ENCODE data around the gene IGFLR1.

The IGFLR1 gene

GRCh38 chr19:35738887-35739229, 3.4 kb downstream of the IGFLR1 start:
- no CpG with 5 or more reads among the region's 2 CpGs for WGBS, 2 donors (ENCODE audit: extremely low coverage in 2 of 2, insufficient read length in 2 of 2, insufficient replicate concordance in 1 of 2)
- no peak overlapping the region for H3K18ac ChIP-seq (ENCODE audit: low read length)
- H3K9me3 ChIP-seq (replicated peaks in 1 of 2; ENCODE audit: control insufficient read depth in 2 of 2, insufficient read depth in 1 of 2, low read depth in 1 of 2, low read length in 2 of 2), result no peaks in the 10 kb centered on the region
- no peak overlapping the region for H2BK12ac ChIP-seq (ENCODE audit: low read length)
- H4K8ac ChIP-seq (ENCODE audit: low read depth, low read length), result no peak overlapping the region
- no peak overlapping the region for H3K4me3 ChIP-seq (ENCODE audit: low read length in 2 of 2)
- no peak overlapping the region for H2AK5ac ChIP-seq (ENCODE audit: low read depth, low read length)
- H2BK120ac ChIP-seq (ENCODE audit: low read depth, low read length), result no peak overlapping the region
- H3K4ac ChIP-seq (ENCODE audit: low read length), result no peak overlapping the region
- DNase-seq (ENCODE audit: low spot score), result no peak
- H3K9ac ChIP-seq (ENCODE audit: low read depth, low read length, poor library complexity), result no peak overlapping the region
- H3K36me3 ChIP-seq (replicated peaks in 1 of 2; ENCODE audit: control insufficient read depth in 2 of 2, insufficient read depth in 2 of 2, low read length in 2 of 2), result peaks cover 45 to 66% of the 10 kb centered on the region in 2 donors
- H2BK5ac ChIP-seq (ENCODE audit: low read length), result no peak overlapping the region
- no peak overlapping the region for H4K91ac ChIP-seq (ENCODE audit: low read depth, low read length, poor library complexity)
- H3K4me2 ChIP-seq (ENCODE audit: insufficient read depth, low read length, poor library complexity, severe bottlenecking), result no peak overlapping the region
- peaks cover 2 to 5% of the 10 kb centered on the region in 2 donors for H3K4me1 ChIP-seq (ENCODE audit: control insufficient read depth in 2 of 2, insufficient read depth in 1 of 2, low read depth in 1 of 2, low read length in 2 of 2)
- H2AFZ ChIP-seq (ENCODE audit: low read length), result no peak overlapping the region
- no peak overlapping the region for H2BK15ac ChIP-seq (ENCODE audit: low read length)
- no peak overlapping the region for H3K27ac ChIP-seq (replicated peaks; ENCODE audit: low read length)
- H3K23ac ChIP-seq (ENCODE audit: low read depth, low read length, poor library complexity), result no peak overlapping the region
- H3K27me3 ChIP-seq (ENCODE audit: control insufficient read depth in 3 of 3, insufficient read depth in 3 of 3, low read depth in 1 of 3, low read length in 3 of 3), result no peaks in the 10 kb centered on the region
- peaks cover 9% of the 10 kb centered on the region for H3K79me1 ChIP-seq (ENCODE audit: low read depth, low read length)
- H3K14ac ChIP-seq (ENCODE audit: low read length), result no peak overlapping the region

- Histone ChIP-seq H4K91ac (ENCODE audit: low read depth, low read length, poor library complexity) (no peak overlapping the region), H3K27me3 (ENCODE audit: control insufficient read depth in 3 of 3, insufficient read depth in 3 of 3, low read depth in 1 of 3, low read length in 3 of 3) (no peaks in the 10 kb centered on the region), H2AK5ac (ENCODE audit: low read depth, low read length) (no peak overlapping the region), H3K4me2 (ENCODE audit: insufficient read depth, low read length, poor library complexity, severe bottlenecking) (no peak overlapping the region), H3K9ac (ENCODE audit: low read depth, low read length, poor library complexity) (peak overlapping the region; percentile 70), H3K4me3 (ENCODE audit: low read length in 2 of 2) (no peak overlapping the region), H2BK120ac (ENCODE audit: low read depth, low read length) (no peak overlapping the region), H3K27ac (replicated peaks; ENCODE audit: low read length) (no peak overlapping the region), H3K36me3 (replicated peaks in 1 of 2; ENCODE audit: control insufficient read depth in 2 of 2, insufficient read depth in 2 of 2, low read length in 2 of 2) (peaks cover 46 to 72% of the 10 kb centered on the region in 2 donors), H4K8ac (ENCODE audit: low read depth, low read length) (no peak overlapping the region), H3K23ac (ENCODE audit: low read depth, low read length, poor library complexity) (peak overlapping the region; percentile 80), H2BK12ac (ENCODE audit: low read length) (no peak overlapping the region), H3K14ac (ENCODE audit: low read length) (no peak overlapping the region), H3K79me1 (ENCODE audit: low read depth, low read length) (peaks cover 9% of the 10 kb centered on the region), H3K4me1 (ENCODE audit: control insufficient read depth in 2 of 2, insufficient read depth in 1 of 2, low read depth in 1 of 2, low read length in 2 of 2) (peaks cover 2 to 5% of the 10 kb centered on the region in 2 donors), H2BK15ac (ENCODE audit: low read length) (no peak overlapping the region), H2AFZ (ENCODE audit: low read length) (no peak overlapping the region), H3K18ac (ENCODE audit: low read length) (no peak overlapping the region), H3K9me3 (replicated peaks in 1 of 2; ENCODE audit: control insufficient read depth in 2 of 2, insufficient read depth in 1 of 2, low read depth in 1 of 2, low read length in 2 of 2) (no peaks in the 10 kb centered on the region), H3K4ac (ENCODE audit: low read length) (no peak overlapping the region), H2BK5ac (ENCODE audit: low read length) (peak overlapping the region; percentile 87)
- DNase-seq (ENCODE audit: low spot score), result no peak
- WGBS, 2 donors (ENCODE audit: extremely low coverage in 2 of 2, insufficient read length in 2 of 2, insufficient replicate concordance in 1 of 2), result no CpG with 5 or more reads among the region's 37 CpGs
These were observed 4.0 kb downstream of the IGFLR1 start for GRCh38 chr19:35738021-35738886.

GRCh38 chr19:35736913-35737886, 5.1 kb downstream of the IGFLR1 start:
- Histone ChIP-seq H3K14ac (ENCODE audit: low read length) (no peak overlapping the region), H3K36me3 (replicated peaks in 1 of 2; ENCODE audit: control insufficient read depth in 2 of 2, insufficient read depth in 2 of 2, low read length in 2 of 2) (peaks cover 44 to 74% of the 10 kb centered on the region in 2 donors), H3K4me2 (ENCODE audit: insufficient read depth, low read length, poor library complexity, severe bottlenecking) (no peak overlapping the region), H3K4me1 (ENCODE audit: control insufficient read depth in 2 of 2, insufficient read depth in 1 of 2, low read depth in 1 of 2, low read length in 2 of 2) (peaks cover 2 to 5% of the 10 kb centered on the region in 2 donors), H4K91ac (ENCODE audit: low read depth, low read length, poor library complexity) (no peak overlapping the region), H2AK5ac (ENCODE audit: low read depth, low read length) (no peak overlapping the region), H3K9ac (ENCODE audit: low read depth, low read length, poor library complexity) (peak overlapping the region; percentile 44), H3K27ac (replicated peaks; ENCODE audit: low read length) (no peak overlapping the region), H3K23ac (ENCODE audit: low read depth, low read length, poor library complexity) (no peak overlapping the region), H4K8ac (ENCODE audit: low read depth, low read length) (no peak overlapping the region), H2AFZ (ENCODE audit: low read length) (no peak overlapping the region), H3K18ac (ENCODE audit: low read length) (no peak overlapping the region), H3K27me3 (ENCODE audit: control insufficient read depth in 3 of 3, insufficient read depth in 3 of 3, low read depth in 1 of 3, low read length in 3 of 3) (no peaks in the 10 kb centered on the region), H3K79me1 (ENCODE audit: low read depth, low read length) (peaks cover 10% of the 10 kb centered on the region), H3K4ac (ENCODE audit: low read length) (no peak overlapping the region), H2BK15ac (ENCODE audit: low read length) (no peak overlapping the region), H2BK5ac (ENCODE audit: low read length) (no peak overlapping the region), H3K9me3 (replicated peaks in 1 of 2; ENCODE audit: control insufficient read depth in 2 of 2, insufficient read depth in 1 of 2, low read depth in 1 of 2, low read length in 2 of 2) (no peaks in the 10 kb centered on the region), H2BK120ac (ENCODE audit: low read depth, low read length) (no peak overlapping the region), H3K4me3 (ENCODE audit: low read length in 2 of 2) (no peak overlapping the region), H2BK12ac (ENCODE audit: low read length) (no peak overlapping the region)
- no peak for DNase-seq (ENCODE audit: low spot score)
- no CpG with 5 or more reads among the region's 22 CpGs for WGBS, 2 donors (ENCODE audit: extremely low coverage in 2 of 2, insufficient read length in 2 of 2, insufficient replicate concordance in 1 of 2)

- Histone ChIP-seq H2BK12ac (ENCODE audit: low read length) (no peak overlapping the region), H2AFZ (ENCODE audit: low read length) (no peak overlapping the region), H3K9me3 (replicated peaks in 1 of 2; ENCODE audit: control insufficient read depth in 2 of 2, insufficient read depth in 1 of 2, low read depth in 1 of 2, low read length in 2 of 2) (no peaks in the 10 kb centered on the region), H2AK5ac (ENCODE audit: low read depth, low read length) (no peak overlapping the region), H4K91ac (ENCODE audit: low read depth, low read length, poor library complexity) (no peak overlapping the region), H3K9ac (ENCODE audit: low read depth, low read length, poor library complexity) (no peak overlapping the region), H3K4me3 (ENCODE audit: low read length in 2 of 2) (no peak overlapping the region), H4K8ac (ENCODE audit: low read depth, low read length) (no peak overlapping the region), H3K36me3 (replicated peaks in 1 of 2; ENCODE audit: control insufficient read depth in 2 of 2, insufficient read depth in 2 of 2, low read length in 2 of 2) (peaks cover 64 to 95% of the 10 kb centered on the region in 2 donors), H2BK15ac (ENCODE audit: low read length) (no peak overlapping the region), H3K4me2 (ENCODE audit: insufficient read depth, low read length, poor library complexity, severe bottlenecking) (no peak overlapping the region), H2BK5ac (ENCODE audit: low read length) (no peak overlapping the region), H3K27ac (replicated peaks; ENCODE audit: low read length) (no peak overlapping the region), H3K18ac (ENCODE audit: low read length) (no peak overlapping the region), H3K4me1 (ENCODE audit: control insufficient read depth in 2 of 2, insufficient read depth in 1 of 2, low read depth in 1 of 2, low read length in 2 of 2) (peaks cover 2 to 4% of the 10 kb centered on the region in 2 donors), H2BK120ac (ENCODE audit: low read depth, low read length) (no peak overlapping the region), H3K27me3 (ENCODE audit: control insufficient read depth in 3 of 3, insufficient read depth in 3 of 3, low read depth in 1 of 3, low read length in 3 of 3) (no peaks in the 10 kb centered on the region), H3K23ac (ENCODE audit: low read depth, low read length, poor library complexity) (no peak overlapping the region), H3K4ac (ENCODE audit: low read length) (no peak overlapping the region), H3K79me1 (ENCODE audit: low read depth, low read length) (peaks cover 13% of the 10 kb centered on the region), H3K14ac (ENCODE audit: low read length) (no peak overlapping the region)
- WGBS, 2 donors (ENCODE audit: extremely low coverage in 2 of 2, insufficient read length in 2 of 2, insufficient replicate concordance in 1 of 2), result no CpG with 5 or more reads among the region's 5 CpGs
- no peak for DNase-seq (ENCODE audit: low spot score)
These were observed 7.4 kb downstream of the IGFLR1 start for GRCh38 chr19:35734889-35735288.

Data from neuronal stem cell (in vitro differentiated cells).